ENCODE results near the gene DENND2A.

GRCh38 chr7:140680886-140681285, 40.3 kb upstream of the DENND2A start:
- TF ChIP-seq, protein P1, sequence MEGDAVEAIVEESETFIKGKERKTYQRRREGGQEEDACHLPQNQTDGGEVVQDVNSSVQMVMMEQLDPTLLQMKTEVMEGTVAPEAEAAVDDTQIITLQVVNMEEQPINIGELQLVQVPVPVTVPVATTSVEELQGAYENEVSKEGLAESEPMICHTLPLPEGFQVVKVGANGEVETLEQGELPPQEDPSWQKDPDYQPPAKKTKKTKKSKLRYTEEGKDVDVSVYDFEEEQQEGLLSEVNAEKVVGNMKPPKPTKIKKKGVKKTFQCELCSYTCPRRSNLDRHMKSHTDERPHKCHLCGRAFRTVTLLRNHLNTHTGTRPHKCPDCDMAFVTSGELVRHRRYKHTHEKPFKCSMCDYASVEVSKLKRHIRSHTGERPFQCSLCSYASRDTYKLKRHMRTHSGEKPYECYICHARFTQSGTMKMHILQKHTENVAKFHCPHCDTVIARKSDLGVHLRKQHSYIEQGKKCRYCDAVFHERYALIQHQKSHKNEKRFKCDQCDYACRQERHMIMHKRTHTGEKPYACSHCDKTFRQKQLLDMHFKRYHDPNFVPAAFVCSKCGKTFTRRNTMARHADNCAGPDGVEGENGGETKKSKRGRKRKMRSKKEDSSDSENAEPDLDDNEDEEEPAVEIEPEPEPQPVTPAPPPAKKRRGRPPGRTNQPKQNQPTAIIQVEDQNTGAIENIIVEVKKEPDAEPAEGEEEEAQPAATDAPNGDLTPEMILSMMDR (conservative IDR thresholded peaks at IDR 0.05 in 1 of 2, IDR thresholded peaks at IDR 0.05 in 1 of 2; ENCODE audit: extremely low read depth in 1 of 2, insufficient read depth in 1 of 2, low read depth in 1 of 2, low read length in 2 of 2) = no peak
- no peak for TF ChIP-seq EZH2 (IDR thresholded peaks at IDR 0.05; ENCODE audit: borderline replicate concordance, low read length)

Data from mammary epithelial cell (primary cell).